HepG2 (cell line): ENCODE data around the gene NME7. TPM values are rescaled to one million over a fixed set of nuclear protein-coding genes. Genes with fewer than 3 reads are reported as not detected.

Source experiments
- ATF1 ChIP-seq: IDR thresholded peaks from 2 replicates; pipeline ENCODE4 v1.6.1; 2016; ENCODE audit warnings: mild to moderate bottlenecking, control low read depth
- ETV5 ChIP-seq: IDR thresholded peaks from 2 replicates; pipeline ENCODE4 v1.6.1; 2018; ENCODE audit warnings: missing biosample characterization, missing genetic modification reagents, inconsistent platforms, borderline replicate concordance
- FOXJ3 ChIP-seq: sonication (generic); formaldehyde crosslinking; IDR thresholded peaks from 2 replicates; pipeline ENCODE4 v1.4.0; 2020; ENCODE audit warnings: missing genetic modification reagents, mild to moderate bottlenecking, borderline replicate concordance
- IRF2 ChIP-seq: IDR thresholded peaks from 2 replicates; pipeline ENCODE4 v1.6.1; 2018; ENCODE audit warnings: missing genetic modification reagents, missing compliant biosample characterization
- JUN ChIP-seq: sonication (generic); formaldehyde crosslinking; IDR thresholded peaks from 2 replicates; pipeline ENCODE4 v1.4.0; 2020; ENCODE audit warnings: mild to moderate bottlenecking, missing genetic modification reagents
- KDM1A ChIP-seq: IDR thresholded peaks from 2 replicates; pipeline ENCODE4 v1.6.1; 2016; ENCODE audit warnings: missing compliant biosample characterization
- MATR3 ChIP-seq: sonication (generic); formaldehyde crosslinking; IDR thresholded peaks from 2 replicates; pipeline ENCODE4 v1.4.0; 2020; ENCODE audit warnings: missing genetic modification reagents
- NCOA5 ChIP-seq: sonication (generic); formaldehyde crosslinking; IDR thresholded peaks from 2 replicates; pipeline ENCODE4 v1.4.0; 2020; ENCODE audit warnings: missing genetic modification reagents
- PAX8 ChIP-seq: sonication (generic); formaldehyde crosslinking; IDR thresholded peaks from 2 replicates; pipeline ENCODE4 v1.8.0; 2022; ENCODE audit warnings: mild to moderate bottlenecking, missing genetic modification reagents, borderline replicate concordance
- POLR2AphosphoS2 ChIP-seq: IDR thresholded peaks from 2 replicates; pipeline ENCODE4 v1.6.1; 2011; ENCODE audit warnings: low read depth, low read length, improper control_type of control experiment
- TOPORS ChIP-seq: sonication (generic); formaldehyde crosslinking; IDR thresholded peaks from 2 replicates; pipeline ENCODE4 v1.8.0; 2023; ENCODE audit warnings: mild to moderate bottlenecking, missing genetic modification reagents
- U2AF1 ChIP-seq: fragments of 200-400 bp; formaldehyde crosslinking; optimal IDR thresholded peaks from 2 replicates; pipeline ENCODE3; 2017; ENCODE audit warnings: mild to moderate bottlenecking, low read depth, low read length
- ZNF20 ChIP-seq: sonication (generic); formaldehyde crosslinking; IDR thresholded peaks from 2 replicates; pipeline ENCODE4 v1.4.0; 2020; ENCODE audit warnings: mild to moderate bottlenecking, moderate library complexity, missing genetic modification reagents
- ZNF574 ChIP-seq: sonication (generic); formaldehyde crosslinking; IDR thresholded peaks from 2 replicates; pipeline ENCODE4 v1.4.0; 2020; ENCODE audit warnings: missing genetic modification reagents
- ZNF75D ChIP-seq: sonication (generic); formaldehyde crosslinking; IDR thresholded peaks from 2 replicates; pipeline ENCODE4 v1.8.1; 2023; ENCODE audit warnings: missing genetic modification reagents, mild to moderate bottlenecking, borderline replicate concordance
- ZNF770 ChIP-seq: sonication (generic); formaldehyde crosslinking; IDR thresholded peaks from 2 replicates; pipeline ENCODE4 v1.5.0; 2020; ENCODE audit warnings: mild to moderate bottlenecking, missing genetic modification reagents
- ZNF792 ChIP-seq: IDR thresholded peaks from 2 replicates; pipeline ENCODE4 v1.6.1; 2016
- polyA plus RNA-seq, 8 experiments: library from polyadenylated mRNA; depleted of rRNA in 3 of 8; stranded (reverse) in 7 of 8; unstranded in 1 of 8; fragments of >200 nt; fragmentation: Illumina TruSeq in 4 of 8; extraction: Trizol in 4 of 8; gene quantifications; 2 replicates each; pipeline versions ENCODE4 v1.2.1 to v1.2.3, GENCODE V29; 2011 to 2016; ENCODE audit warnings: low read depth in 4 of 8, missing spikeins in 1 of 8, mixed read lengths in 1 of 8; ENCODE audit not compliant: insufficient read depth in 1 of 8
- total RNA-seq, 5 experiments: library from RNA; depleted of rRNA; stranded (reverse); fragments of >200 nt; fragmentation: Illumina TruSeq; extraction: Trizol; gene quantifications; 2 replicates each; pipeline ENCODE4 v1.2.3, GENCODE V29; 2016; ENCODE audit warnings: low read depth in 1 of 5
- TF ChIP-seq, protein P1 (sequence below): sonication (generic); formaldehyde crosslinking; IDR thresholded peaks from 2 replicates; pipeline ENCODE4 v1.4.0; 2020; ENCODE audit warnings: missing genetic modification reagents

The NME7 gene
- total and polyA plus RNA-seq, 2 of the 13 experiments (the other 11 are each of a cell fraction or from before 2014, with no cell fraction given), result 9.4 to 22.5 TPM

DNA sequence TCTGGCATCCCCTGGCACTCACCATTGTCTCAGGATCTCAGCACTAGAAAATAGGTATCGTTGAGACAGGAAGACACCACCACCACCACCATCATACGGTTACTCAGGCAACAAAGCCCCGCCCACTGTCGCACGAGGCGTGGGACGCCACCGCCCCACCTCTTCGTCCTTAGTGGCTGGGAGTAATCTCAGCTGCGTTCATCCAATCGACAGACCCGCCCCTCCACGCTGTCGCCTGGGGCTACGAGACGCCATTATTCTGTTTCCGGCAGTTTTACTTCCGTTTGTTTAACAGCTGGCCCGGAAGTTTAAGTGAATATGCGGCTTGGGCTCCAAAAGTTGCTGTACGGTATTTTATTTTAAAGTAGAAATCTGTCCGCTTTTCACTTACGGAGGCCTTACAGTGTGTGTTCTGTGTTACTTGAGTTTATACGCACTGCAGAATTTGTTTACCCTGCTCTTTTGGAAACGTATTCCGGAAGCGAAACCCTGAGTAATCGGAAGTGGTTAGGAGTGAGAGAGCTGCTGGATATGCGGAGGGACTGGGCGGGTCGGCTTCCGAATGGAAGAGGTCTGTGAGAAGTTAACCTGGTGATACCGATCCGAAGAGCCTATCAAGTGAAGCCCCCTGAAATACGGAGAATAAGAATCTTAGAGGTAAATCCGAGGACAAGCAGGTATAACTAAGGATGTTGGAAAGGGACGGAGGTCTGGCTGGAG is at the start of gene NME7, which contains the start of gene BLZF1 (continued):
- TF ChIP-seq IRF2, result no peak; the same call in 1 of the 2 replicates
- TF ChIP-seq, protein P1, sequence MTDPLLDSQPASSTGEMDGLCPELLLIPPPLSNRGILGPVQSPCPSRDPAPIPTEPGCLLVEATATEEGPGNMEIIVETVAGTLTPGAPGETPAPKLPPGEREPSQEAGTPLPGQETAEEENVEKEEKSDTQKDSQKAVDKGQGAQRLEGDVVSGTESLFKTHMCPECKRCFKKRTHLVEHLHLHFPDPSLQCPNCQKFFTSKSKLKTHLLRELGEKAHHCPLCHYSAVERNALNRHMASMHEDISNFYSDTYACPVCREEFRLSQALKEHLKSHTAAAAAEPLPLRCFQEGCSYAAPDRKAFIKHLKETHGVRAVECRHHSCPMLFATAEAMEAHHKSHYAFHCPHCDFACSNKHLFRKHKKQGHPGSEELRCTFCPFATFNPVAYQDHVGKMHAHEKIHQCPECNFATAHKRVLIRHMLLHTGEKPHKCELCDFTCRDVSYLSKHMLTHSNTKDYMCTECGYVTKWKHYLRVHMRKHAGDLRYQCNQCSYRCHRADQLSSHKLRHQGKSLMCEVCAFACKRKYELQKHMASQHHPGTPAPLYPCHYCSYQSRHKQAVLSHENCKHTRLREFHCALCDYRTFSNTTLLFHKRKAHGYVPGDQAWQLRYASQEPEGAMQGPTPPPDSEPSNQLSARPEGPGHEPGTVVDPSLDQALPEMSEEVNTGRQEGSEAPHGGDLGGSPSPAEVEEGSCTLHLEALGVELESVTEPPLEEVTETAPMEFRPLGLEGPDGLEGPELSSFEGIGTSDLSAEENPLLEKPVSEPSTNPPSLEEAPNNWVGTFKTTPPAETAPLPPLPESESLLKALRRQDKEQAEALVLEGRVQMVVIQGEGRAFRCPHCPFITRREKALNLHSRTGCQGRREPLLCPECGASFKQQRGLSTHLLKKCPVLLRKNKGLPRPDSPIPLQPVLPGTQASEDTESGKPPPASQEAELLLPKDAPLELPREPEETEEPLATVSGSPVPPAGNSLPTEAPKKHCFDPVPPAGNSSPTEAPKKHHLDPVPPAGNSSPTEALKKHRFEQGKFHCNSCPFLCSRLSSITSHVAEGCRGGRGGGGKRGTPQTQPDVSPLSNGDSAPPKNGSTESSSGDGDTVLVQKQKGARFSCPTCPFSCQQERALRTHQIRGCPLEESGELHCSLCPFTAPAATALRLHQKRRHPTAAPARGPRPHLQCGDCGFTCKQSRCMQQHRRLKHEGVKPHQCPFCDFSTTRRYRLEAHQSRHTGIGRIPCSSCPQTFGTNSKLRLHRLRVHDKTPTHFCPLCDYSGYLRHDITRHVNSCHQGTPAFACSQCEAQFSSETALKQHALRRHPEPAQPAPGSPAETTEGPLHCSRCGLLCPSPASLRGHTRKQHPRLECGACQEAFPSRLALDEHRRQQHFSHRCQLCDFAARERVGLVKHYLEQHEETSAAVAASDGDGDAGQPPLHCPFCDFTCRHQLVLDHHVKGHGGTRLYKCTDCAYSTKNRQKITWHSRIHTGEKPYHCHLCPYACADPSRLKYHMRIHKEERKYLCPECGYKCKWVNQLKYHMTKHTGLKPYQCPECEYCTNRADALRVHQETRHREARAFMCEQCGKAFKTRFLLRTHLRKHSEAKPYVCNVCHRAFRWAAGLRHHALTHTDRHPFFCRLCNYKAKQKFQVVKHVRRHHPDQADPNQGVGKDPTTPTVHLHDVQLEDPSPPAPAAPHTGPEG (CRISPR knock-in tag), result no peak
- TF ChIP-seq FOXJ3, result no peak; the same call in 1 of the 2 replicates
- no peak for TF ChIP-seq ZNF770
- no peak for TF ChIP-seq PAX8
- no peak for TF ChIP-seq POLR2AphosphoS2
- TF ChIP-seq ATF1 (CRISPR knock-in tag), result peak; percentile 87
- TF ChIP-seq ZNF75D, result no peak
- no peak for TF ChIP-seq ZNF20
- no peak for TF ChIP-seq TOPORS
- TF ChIP-seq ETV5 (CRISPR knock-in tag), result peak; percentile 57; the same call in 1 of the 2 replicates
- TF ChIP-seq ZNF574 (CRISPR knock-in tag), result peak; percentile 75
- TF ChIP-seq NCOA5 (CRISPR knock-in tag), result no peak
- no peak for TF ChIP-seq KDM1A
- no peak for TF ChIP-seq U2AF1
- no peak for TF ChIP-seq JUN (CRISPR knock-in tag)
- TF ChIP-seq MATR3 (CRISPR knock-in tag), result no peak
- TF ChIP-seq ZNF792 (CRISPR knock-in tag), result no peak
